ENCODE results near the gene DIABLO.
"Not testable (repeated sequence)": the region's sequence is repeated elsewhere in the genome, so short reads cannot be mapped to it uniquely, and the experiment has no call there.

Gene DIABLO

DNA sequence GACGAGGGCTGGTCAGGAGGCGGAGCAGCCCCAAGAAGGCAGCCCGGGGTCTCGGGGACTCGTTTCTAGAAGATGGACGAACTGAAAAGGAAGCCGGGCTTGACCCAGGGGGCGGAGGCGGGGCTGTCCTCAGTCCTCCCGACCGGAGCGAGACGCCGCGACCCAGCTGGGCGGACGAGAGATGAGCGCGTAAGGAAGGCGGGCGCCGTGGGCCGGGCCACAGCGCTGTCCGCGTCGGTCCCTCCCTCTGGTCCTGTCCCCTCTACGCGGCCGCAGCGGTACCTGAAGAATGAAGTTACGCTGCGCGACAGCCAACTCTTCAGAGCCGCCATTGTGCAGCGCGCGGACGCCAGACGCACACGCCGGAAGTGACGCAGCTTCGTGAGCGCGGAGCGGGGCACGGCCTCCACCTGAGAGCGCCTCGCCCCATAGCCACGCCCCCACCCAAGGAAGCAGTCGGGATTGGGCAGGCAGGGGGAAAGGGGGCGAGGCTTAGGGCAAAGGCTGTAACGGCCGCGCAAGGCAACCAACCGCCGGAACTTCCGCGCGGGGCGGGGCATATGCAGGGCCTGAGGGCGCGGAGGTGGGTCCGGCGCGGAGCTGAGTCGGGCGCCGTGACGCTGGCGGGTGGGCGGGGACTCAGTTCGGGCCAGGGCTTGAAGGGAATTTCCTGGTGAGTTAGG lies at the start of gene DIABLO:
Gene DIABLO (minus strand): TSS at position 370 of the 683 bp plus-strand sequence. CDS start 38 bp downstream, at position 332.
- peak; percentile 97 to 99 for DNase-seq

DNA sequence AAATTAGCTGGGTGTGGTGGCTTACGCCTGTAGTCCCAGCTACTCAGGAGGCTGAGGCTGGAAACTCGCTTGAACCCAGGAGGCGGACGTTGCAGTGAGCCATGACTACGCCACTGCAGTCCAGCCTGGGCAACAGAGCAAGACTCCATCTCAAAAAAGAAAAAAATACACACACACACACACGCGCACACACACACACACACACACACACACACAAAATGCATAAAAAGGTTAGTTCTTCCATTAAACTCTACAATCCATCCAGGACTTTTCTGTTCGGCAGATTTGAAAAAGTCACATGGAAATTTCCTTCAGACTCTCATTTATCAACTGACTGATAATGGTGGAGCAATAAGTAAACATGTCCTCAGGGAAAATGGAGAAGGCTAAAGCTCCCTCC lies 49.6 kb upstream of the DIABLO start:
- no peak for DNase-seq

DNA sequence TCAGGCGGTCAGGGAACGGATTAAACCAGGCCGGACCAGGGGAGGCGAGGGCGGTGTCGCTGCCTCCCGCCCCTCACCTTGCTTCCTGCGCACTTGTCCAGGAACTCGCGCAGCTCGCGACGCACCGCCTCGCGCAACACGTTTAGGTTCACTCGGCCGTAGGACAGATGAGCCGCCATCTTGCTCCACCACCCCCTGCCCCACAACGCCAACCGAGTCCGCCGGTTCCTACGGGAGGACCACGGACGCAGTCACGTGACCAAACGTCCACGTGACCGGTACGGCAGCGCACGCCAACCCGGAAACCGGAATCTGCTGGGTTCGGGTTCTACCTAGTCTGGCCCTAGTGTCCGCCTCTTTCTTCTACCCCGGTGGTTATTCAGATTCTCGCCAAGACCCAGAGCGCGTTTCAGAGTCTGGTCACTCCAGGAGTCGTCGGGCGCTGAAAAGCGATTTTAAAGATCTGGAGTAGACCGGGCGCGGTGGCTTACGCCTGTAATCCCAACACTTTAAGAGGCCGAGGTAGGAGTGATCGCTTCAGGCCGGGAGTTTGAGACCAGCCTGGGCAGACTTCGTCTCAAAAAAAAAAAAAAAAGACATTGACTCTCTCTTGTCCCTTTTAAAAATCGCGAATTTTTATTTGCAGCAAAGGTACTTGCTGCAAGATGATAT lies 40.5 kb upstream of the DIABLO start, which contains the start of gene VPS33A:
Gene VPS33A (minus strand): TSS at position 265 of the 672 bp plus-strand sequence. CDS start 86 bp downstream, at position 179.
- DNase-seq: peak; percentile 93 to 94

DNA sequence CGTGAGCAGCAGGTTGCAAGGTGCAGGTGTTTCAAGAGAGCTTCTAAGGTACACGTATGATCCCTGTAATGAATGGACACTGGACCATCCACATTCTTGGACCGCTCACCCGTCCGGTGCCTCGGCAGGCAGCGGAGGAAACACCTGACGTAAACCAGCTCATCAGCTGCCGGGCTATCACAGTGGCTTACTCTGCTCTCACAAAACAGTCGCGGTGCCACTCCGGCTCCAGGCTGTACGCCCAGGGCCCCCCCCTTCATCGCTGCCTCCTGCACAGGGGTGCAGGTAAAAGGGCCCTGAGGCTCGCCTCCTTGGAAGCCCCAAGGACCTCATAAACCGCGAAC lies 40.0 kb upstream of the DIABLO start:
- peak in 1 of 2 experiments; percentile 49 for DNase-seq

DNA sequence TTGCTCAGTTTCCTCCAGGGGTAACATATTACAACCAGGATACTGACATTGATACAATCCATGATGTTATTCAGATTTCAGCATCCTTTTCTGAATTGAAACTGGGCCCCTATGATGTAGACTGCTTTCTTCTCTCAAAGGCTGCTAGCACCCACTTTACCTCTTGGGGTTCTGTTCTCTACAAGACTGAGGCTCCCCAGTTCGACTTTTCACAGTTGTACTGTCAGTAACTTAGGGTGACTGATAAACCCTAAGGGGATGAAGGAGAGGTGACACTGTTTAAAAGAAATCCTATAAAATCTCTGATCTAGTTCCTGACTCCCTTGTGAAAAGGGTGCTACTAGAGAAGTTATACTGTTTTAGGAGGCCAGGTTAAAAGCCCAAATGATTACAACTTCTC lies 39.6 kb upstream of the DIABLO start:
- DNase-seq: peak in 1 of 2 experiments; percentile 35

DNA sequence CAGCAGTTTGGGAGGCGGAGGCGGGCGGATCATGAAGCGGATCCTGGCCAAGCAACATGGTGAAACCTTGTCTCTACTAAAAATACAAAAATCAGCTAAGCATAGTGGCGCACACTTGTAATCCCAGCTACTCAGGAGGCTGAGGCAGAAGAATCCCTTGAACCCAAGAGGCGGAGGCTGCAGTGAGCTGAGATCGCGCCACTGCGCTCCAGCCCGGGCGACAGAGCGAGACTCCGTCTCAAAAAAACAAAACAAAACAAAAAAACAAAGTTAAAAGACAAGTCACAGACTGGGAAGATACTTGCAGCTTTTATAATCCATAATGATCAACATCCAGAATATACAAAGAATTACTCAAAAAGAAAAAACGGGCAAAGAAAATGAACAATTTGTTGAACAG lies 34.9 kb upstream of the DIABLO start:
- DNase-seq: not testable (repeated sequence)

DNA sequence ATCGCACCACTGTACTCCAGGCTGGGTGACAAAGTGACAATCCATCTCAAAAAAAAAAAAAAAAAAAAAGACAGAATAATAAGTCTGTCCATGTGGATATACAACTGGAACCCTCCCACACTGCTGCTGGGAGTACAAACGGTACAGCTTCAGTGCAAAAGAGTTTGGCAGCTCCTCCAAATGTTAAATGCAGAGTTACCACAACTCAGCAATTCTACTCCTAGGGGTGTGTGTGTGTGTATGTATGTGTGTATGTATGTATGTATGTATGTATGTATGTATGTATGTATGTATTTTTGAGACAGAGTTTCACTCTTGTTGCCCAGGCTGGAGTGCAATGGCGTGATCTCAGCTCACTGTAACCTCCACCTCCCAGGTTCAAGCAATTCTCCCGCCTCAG lies 33.1 kb upstream of the DIABLO start:
- not testable (repeated sequence) for DNase-seq

DNA sequence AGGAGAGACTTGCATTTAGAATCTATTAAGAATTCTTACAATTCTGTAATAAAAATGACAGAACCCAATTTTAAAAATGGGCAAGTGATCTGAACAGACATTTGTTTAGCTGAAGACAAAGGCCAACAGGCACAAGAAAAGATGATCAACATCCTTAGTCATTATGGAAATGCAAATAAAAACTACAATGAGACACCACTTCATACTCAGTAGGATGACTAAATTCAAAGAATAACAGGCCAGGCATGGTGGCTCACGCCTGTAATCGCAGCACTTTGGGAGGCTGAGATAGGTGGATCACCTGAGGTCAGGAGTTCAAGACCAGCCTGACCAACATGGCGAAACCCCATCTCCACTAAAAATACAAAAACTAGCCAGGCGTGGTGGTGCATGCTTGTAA lies 32.6 kb upstream of the DIABLO start:
- not testable (repeated sequence) for DNase-seq

DNA sequence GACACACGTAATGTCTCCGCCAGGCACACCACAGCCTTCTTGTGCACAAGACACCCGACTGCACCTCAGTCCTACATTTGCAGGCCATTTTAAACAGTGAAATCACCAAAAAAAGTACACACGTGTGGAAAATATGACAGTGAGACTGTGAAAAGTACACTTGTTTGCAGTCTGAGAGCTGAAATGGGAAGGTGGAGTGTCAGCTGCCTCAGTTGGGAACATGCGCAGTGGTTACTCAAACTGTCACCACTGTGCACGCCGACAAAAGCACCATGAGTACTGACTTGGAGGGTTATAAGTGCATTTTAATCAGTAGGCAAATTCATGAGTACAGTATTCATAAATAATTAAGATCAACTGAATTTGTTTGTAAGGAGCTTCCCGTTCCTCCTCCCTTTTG lies 24.7 kb upstream of the DIABLO start:
- no peak for DNase-seq

DNA sequence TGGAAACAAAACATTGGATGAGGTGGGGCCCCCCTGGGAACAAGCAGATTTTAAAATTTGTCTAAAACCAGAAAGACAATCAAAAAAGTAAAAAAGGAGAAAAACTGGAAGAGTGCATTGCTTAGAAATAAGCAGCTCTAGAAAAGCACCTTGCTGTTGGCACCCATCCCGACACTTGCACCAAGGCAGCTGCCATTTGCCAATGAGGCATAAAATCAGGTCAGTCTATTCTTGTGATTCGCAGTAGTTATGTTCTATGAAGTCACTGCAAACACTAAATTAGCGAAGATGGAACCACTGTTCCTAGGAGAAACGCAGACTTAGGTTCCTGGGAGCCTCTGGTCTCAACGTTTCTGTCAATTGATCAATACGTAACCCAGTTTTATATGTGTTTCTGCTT lies 24.2 kb upstream of the DIABLO start:
- no peak for DNase-seq

DNA sequence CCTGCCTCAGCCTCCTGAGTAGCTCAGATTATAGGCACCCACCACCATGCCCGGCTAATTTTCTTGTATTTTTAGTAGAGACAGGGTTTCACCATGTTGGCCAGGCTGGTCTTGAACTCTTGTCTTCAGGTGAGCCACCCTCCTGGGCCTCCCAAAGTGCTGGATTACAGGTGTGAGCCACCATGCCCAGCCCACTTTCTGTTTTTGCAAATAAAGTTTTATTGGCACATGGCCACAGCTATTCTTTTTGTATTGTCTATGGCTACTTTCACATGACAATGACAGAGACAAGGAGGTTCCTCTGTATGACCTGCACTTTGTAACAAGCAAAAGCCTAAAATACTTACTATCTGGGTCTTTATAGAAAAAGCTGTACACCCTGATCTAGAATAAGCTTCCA lies 19.7 kb upstream of the DIABLO start:
- no peak for DNase-seq

DNA sequence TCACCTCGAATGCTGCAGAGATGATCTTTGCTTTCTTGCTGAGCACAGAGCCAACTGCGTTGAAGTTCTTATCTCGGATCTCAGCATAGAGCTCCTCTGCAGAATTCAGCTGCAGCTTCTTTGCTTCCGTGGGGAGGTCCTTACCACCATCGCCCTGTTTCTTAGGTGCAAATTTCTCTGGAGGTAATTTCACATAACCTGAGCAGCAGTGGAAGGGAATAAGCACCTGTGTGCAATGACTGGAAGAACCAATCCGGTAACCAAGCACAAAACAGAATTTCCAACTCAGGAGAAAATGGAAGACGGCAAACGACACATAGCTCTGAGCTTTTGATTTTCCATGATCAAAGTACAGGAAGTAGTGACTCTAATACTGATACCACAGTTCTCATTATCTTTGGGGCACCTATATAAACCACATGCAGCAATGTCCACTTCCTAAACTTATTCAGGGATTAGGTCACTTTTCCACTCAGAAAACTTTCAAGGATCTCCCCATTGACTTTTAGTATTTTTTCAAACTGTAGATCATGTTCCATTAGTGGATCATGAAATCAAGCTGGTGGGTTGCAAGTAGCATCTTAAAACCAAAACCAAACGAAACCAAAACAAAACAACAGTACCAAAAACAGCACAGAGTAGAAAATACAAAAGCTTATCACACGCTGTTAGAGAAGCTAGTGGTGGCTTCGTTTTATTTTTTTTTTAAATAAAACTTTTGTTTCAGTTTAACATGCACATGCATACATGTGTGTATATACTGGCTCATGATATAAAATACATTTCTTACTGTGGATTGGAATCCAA lies 18.9 kb upstream of the DIABLO start:
- no peak for DNase-seq

DNA sequence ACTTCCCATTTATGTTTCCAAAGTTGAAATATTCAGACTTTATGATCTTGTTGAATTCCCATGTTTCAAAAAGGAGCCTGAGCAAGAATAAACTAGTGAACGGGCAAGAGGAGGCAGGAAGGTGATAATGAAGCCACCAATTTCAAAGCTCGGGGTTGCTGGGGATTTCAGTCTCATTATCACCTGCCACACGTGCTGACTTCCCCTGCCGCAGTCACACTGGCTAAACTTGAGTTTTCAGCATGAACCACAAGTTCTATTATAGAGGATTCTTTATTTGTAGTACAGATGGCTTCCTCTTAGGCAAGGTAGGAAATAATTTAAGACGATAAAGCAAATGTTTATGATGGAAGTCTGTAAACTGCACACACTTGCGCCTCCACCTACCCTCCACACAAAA lies 18.1 kb upstream of the DIABLO start:
- no peak for DNase-seq

DNA sequence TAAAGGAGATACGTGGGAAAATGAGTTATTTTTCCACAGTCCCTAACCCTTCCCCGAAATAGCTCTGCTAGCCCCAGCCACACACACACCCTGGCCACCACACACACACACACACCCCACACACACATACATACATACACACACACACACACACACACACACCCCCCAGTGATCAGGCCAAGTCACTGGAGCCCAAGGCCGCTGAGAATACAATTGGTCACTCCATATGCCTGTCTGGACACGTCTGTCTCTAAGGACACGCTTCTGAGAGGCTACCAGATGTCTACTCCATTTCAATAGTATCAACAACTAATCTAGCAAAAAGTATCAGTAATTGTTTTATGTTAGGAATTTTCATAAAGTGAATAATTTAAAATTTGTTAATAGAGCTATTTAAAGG lies 13.0 kb upstream of the DIABLO start:
- no peak for DNase-seq

DNA sequence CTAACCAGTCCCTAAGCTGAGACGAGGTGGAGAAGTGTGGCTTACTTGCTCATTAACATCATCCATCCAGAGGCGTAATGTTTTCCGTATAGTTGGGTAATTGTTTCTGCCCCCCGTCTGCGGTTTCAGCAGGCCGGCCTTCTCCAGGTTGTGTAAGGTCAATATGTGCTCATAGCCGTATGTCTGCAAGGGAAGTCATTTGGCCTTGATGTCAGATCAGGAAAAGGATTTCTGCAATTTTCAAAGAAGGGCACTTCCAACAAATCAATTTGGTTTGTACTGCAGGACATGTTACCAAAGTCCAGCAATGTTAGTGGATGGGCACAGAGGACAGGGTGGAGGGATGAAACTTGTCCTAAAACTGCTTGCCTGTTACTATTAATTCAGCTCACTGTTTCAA lies 9.9 kb upstream of the DIABLO start:
- no peak for DNase-seq

DNA sequence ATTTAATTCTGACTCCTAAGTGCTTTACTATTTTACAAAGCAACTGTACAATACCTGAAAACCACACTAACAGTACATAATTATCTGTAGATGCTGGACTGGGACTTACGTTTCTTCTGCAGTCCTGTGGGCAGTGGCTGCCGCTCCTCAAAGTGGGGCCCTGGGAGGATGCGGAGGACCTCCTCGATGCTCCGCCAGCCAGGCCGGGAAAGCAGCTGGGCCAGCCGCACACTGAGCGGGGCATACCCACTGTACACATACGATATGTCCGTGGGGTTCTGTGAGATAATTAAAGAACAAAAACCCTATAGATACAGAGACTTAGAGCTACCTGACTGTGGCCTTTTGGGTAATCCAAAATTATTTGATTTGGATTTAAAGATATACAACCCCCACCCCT lies 6.8 kb upstream of the DIABLO start:
- no peak for DNase-seq

DNA sequence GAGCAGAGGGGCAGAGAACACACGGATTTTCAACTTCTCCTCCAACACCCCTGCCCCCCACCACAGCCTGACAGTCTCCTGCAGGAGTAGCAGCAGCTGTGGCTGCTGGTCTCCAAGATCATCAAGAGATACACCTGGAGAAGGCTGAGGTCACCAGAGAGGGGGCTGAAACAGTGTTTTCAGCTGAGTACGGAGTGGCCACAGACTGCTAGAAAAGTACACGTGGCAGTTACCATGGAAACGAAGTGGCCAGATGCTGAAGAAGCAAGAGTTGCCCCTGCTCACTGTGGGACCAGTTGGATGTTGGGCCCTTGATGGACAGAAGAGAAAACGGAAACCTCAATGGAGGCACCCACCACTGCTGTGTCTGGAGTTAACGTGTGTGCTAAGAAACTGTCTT lies 4.9 kb upstream of the DIABLO start:
- no peak for DNase-seq

DNA sequence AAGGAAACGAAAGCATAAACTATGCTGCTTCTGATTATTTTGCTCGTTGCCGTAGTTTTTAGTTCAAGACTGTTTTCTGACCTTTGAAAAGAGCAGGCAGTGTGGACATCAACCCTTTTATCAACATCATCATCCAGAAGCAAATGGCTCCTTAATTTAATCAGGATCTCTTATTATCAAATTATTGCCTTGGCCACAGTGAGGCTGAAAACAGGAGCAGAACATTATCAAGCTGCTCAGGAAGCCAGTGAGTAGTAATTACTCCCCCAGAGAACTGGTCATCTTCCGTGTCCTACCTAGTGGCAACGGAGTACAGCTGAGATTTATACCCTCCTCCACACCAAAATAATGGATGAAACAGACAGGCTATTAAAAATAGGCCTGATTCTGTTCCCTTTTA lies 2.2 kb upstream of the DIABLO start:
- DNase-seq: no peak

DNA sequence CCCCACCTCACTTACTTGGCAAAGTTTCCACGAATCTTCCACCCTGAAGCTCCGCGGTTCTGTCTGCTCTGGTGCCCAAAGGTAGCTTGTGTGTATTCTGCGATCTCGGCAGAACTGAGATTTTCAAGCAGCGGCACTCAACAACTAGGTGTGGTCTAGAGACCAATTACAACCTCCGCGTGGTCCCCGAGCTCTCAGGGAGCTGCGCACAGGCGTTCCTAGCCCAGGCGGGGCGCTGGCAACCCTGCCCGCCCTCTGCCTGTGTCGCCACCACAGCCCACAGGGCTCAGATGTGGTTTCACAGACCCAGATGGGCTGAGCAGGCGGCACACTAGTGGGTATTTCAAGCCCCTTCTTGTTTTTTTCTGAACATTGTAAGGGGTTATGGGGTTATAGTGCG lies 1.5 kb upstream of the DIABLO start:
- no peak for DNase-seq

DNA sequence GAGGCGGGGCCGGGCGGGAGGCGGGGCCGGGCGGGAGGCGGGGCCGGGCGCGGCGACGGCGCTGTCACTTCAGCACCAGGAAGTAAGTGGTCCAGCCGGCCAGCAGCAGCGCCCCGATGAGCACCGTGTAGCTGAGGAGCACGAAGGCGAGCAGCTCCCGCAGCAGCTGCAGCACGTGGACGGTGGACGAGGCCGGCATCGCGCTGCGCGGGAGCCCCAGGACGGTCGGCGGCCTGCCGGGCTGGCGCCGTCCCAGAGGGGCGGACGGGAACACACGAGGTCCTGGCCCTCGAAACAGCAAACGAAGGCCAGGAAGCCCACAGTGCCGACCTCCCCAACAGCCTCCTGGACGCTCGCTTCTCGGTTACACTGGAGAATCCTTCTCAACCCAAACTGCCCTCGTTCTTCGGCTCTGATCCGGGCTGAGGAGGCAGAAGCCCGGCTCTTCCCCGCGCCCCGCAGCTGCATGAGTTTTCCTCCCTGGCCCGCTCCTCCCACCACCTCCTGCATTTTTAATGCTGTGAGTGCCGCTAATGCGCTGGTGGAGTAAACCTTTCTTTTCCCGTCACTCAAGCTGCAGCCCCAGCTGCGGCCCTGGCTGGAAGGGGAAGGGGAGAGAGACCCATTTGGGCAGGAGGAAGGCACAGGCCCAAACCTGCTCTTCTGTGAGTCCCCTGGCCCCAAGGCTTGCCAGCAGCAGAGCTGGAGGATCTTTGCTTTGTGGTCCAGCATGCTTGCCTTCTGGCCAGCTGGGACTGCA lies 694 bp upstream of the DIABLO start:
- no peak for DNase-seq

DNA sequence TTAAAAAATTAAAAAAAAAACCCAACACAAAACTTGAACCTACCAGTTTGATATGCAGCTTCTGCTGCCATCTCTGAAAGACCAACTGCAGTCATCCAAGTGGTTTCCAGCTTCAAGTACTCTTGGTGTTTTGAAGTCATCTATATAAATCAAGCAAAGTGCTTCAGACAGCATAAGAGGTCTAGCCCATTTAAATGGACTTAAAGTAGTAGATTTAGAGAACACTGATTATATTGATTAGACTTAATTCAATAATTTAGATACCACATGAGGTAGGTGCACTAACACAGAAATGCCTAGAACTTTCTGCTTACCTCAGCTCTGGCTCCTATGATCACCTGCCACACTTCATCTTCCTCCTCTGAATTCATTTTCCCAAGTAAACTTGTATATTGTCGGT lies 9.4 kb downstream of the DIABLO start:
- no peak for DNase-seq

DNA sequence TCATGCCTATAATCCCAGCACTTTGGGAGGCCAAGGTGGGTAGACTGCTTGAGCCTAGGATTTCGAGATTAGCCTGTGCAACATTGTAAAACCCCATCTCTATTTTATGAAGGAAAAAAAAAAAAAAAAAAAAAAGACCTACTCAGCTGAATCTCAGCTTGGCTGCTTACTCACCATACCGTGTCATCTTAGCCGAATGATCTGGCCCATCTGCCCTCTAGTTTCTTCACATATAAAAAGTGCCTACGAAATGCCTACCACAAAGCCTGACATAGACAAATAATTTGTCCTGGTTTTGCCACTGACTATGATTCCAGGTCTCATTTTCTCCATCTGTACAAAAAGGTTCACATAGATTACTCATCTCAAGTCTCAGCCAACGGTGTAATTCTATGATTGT lies 10.1 kb downstream of the DIABLO start:
- no peak for DNase-seq
